Thymus (tissue), 11 donors: Measurements from ENCODE around the gene DNAJA2. TPM values are rescaled to one million over a fixed set of nuclear protein-coding genes. Genes with fewer than 3 reads are reported as not detected.
"Not testable (repeated sequence)": the region's sequence is repeated elsewhere in the genome, so short reads cannot be mapped to it uniquely, and the experiment has no call there.

ENCODE experiments used
- DNase-seq, 9 donors: peaks; one replicate each; pipeline ENCODE4 v3.0.0-alpha.2; 2013; ENCODE audit warnings: low spot score in 9 of 9, low read depth in 6 of 9, missing footprints in 1 of 9
- H3K27ac ChIP-seq, 2 donors: one replicate each; pipeline ENCODE4 v1.5.1; 2013; ENCODE audit warnings: control low read depth in 1 of 2, low read depth in 1 of 2, low read length in 1 of 2, mild to moderate bottlenecking in 1 of 2, moderate library complexity in 1 of 2
- H3K27me3 ChIP-seq, 2 donors: one replicate each; pipeline ENCODE4 v1.5.1; 2013; ENCODE audit warnings: low read length in 1 of 2; ENCODE audit not compliant: control insufficient read depth in 2 of 2, insufficient read depth in 1 of 2
- H3K36me3 ChIP-seq, 2 donors: one replicate each; pipeline ENCODE4 v1.5.1; 2013; ENCODE audit warnings: low read length in 1 of 2, mild to moderate bottlenecking in 1 of 2, moderate library complexity in 1 of 2; ENCODE audit not compliant: control insufficient read depth in 2 of 2, insufficient read depth in 2 of 2
- H3K4me1 ChIP-seq, 2 donors: one replicate each; pipeline ENCODE4 v1.5.1; 2013; ENCODE audit warnings: low read length in 2 of 2; ENCODE audit not compliant: control insufficient read depth in 2 of 2, insufficient read depth in 2 of 2
- H3K4me3 ChIP-seq, 2 donors: one replicate each; pipeline ENCODE4 v1.5.1; 2013; ENCODE audit warnings: low read length in 2 of 2, control low read depth in 1 of 2, mild to moderate bottlenecking in 1 of 2
- H3K9me3 ChIP-seq, 2 donors: one replicate each; pipeline ENCODE4 v1.5.1; 2013; ENCODE audit warnings: low read length in 1 of 2, mild to moderate bottlenecking in 1 of 2; ENCODE audit not compliant: control insufficient read depth in 2 of 2, insufficient read depth in 1 of 2
- WGBS: extraction: QIAGEN DNeasy Blood & Tissue Kit; methylation state at CpG from one replicate; pipeline ENCODE4 v1.1.7; 2013; 5-methylcytosine and 5-hydroxymethylcytosine counted together
- polyA plus RNA-seq: library from polyadenylated mRNA; stranded (reverse); fragments of 200-250 nt; gene quantifications from one replicate; pipeline ENCODE4 v1.2.3, GENCODE V29; 2013
- total RNA-seq: library from RNA; stranded (reverse); fragments of 120-200 nt; gene quantifications from one replicate; pipeline ENCODE4 v1.2.4, GENCODE V29; 2013
- donor health status: healthy.

The DNAJA2 gene
- total and polyA plus RNA-seq, 2 donors = 47.9 to 65.1 TPM

DNA sequence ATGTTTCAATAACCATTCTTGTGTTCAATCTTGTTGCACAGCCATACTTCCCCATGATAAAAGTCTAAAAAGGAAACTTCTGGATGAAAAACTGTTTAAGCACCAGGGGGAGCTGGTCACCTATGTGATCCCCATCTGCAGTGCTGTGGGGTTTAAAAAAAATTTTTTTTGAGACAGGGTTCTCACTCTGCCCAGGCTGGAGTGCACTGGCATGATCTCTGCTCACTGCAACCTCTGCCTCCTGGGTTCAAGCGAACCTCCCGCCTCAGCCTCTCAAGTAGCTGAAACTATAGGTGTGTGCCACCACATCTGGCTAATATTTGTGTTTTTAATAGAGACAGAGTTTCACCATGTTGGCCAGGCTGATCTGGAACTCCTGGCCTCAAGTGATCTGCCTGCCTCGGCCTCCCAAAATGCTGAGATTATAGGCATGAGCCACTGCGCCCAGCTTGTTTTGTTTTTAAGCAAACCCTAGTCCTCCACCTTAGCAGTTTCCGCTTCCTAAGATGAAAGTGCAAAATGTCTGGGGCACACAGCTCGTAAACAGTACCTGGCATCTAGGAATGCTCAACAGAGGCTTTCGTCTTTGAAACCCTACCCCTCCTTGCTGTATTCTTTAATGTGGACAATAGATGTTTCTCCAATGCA, 25.4 kb downstream of the DNAJA2 start:
- peak in 8 of 9 donors; percentile 4 to 54 (median 16) for DNase-seq
- H3K4me3 ChIP-seq = no peak overlapping the region
- H3K36me3 ChIP-seq = no peaks in the 10 kb centered on the region
- WGBS = 92% methylated on average over 7 of the region's 7 CpGs
- no peak overlapping the region for H3K27ac ChIP-seq
- no peaks in the 10 kb centered on the region for H3K27me3 ChIP-seq
- H3K4me1 ChIP-seq = no peaks in the 10 kb centered on the region
- H3K9me3 ChIP-seq = no peaks in the 10 kb centered on the region

DNA sequence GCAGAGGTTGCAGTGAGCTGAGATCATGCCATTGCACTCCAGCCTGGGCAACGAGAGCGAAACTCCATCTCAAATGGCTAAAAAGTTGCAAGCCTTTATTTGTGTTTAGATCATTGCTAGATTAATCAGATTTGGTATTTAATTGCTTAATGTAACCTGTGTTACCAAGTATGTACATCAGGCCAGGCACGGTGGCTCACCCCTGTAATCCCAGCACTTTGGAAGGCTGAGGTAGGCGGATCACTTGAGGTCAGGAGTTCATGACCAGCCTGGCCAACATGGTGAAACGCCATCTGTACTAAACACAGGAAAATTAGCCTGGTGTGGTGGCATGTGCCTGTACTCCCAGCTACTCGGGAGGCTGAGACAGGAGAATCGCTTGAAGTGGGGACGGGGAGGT, 28.8 kb downstream of the DNAJA2 start:
- not testable (repeated sequence) for H3K9me3 ChIP-seq, H3K27ac ChIP-seq, H3K36me3 ChIP-seq, H3K27me3 ChIP-seq, DNase-seq, H3K4me3 ChIP-seq, H3K4me1 ChIP-seq
- 91% methylated on average over 8 of the region's 8 CpGs for whole genome bisulfite sequencing

DNA sequence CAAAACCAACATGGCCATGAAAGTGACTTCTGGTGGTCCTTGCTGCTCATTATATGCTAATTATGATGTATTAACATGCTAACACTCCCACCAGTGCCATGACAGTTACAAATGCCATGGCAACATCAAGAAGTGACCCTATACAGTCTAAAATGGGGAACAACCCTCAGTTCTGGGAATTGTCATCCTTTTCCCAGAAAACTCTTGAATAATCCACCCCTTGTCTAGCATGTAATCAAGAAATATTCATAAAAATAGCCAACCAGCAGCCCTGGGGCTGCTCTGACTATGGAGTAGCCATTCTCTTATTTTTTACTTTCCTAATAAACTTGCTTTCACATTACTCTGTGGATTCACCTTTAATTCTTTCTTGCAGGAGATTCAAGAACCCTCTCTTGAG, 35.9 kb downstream of the DNAJA2 start:
- Histone ChIP-seq H3K36me3 (no peaks in the 10 kb centered on the region), H3K27ac (no peak overlapping the region), H3K4me1 (peaks cover 0 to 3% of the 10 kb centered on the region in 2 donors), H3K4me3 (no peak overlapping the region), H3K9me3 (no peaks in the 10 kb centered on the region), H3K27me3 (no peaks in the 10 kb centered on the region)
- DNase-seq = no peak

DNA sequence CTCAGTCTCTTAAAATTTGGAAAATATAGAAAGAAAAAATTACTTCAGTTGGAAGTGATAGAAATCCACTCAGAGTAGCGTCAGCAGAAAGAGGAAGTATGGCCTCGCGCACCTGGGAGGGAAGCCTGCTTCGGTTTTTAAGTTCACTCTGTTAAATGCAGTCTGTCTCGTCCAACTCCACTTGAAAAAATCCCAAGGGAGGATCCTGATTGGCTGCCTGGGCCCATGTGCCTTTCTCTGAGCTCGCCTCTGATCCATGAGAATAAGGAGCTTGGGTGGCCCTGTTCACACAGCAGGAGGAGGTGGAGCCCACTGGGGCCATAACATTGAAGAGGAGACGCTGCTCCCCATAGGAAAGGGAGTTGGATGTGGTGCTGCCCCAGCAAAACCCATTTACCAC, 40.7 kb downstream of the DNAJA2 start:
- Histone ChIP-seq H3K27me3 (no peaks in the 10 kb centered on the region), H3K4me3 (no peak overlapping the region), H3K4me1 (peaks cover 0 to 3% of the 10 kb centered on the region in 2 donors), H3K27ac (no peak overlapping the region), H3K36me3 (no peaks in the 10 kb centered on the region), H3K9me3 (no peaks in the 10 kb centered on the region)
- WGBS = 21% methylated on average over 7 of the region's 7 CpGs
- peak in 2 of 9 donors; percentile 4 to 13 for DNase-seq

DNA sequence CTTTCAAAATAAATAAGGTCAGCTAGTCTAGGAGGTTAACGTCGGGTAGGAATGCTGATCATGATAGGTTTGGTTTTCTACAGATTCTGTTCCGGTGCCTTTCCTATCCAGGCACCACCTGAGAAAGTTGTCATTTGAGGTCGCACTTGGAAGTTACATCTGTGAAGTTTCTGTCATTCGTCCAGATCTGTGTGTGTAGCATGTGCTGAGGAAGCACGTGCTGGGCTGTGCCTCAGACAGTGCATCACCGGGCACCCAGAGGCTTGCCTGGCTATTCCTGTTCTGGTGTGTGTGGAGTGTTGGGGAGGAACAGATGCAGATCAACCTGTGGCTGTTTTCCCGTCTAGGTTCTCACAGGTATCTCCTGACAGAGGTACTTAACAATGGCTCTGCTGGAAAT, 42.6 kb downstream of the DNAJA2 start:
- H3K4me1 ChIP-seq = peaks cover 0 to 3% of the 10 kb centered on the region in 2 donors
- H3K27me3 ChIP-seq = no peaks in the 10 kb centered on the region
- H3K36me3 ChIP-seq = no peaks in the 10 kb centered on the region
- DNase-seq = no peak
- WGBS = 87% methylated on average over 8 of the region's 8 CpGs
- H3K9me3 ChIP-seq = no peaks in the 10 kb centered on the region
- H3K4me3 ChIP-seq = no peak overlapping the region
- H3K27ac ChIP-seq = no peak overlapping the region

DNA sequence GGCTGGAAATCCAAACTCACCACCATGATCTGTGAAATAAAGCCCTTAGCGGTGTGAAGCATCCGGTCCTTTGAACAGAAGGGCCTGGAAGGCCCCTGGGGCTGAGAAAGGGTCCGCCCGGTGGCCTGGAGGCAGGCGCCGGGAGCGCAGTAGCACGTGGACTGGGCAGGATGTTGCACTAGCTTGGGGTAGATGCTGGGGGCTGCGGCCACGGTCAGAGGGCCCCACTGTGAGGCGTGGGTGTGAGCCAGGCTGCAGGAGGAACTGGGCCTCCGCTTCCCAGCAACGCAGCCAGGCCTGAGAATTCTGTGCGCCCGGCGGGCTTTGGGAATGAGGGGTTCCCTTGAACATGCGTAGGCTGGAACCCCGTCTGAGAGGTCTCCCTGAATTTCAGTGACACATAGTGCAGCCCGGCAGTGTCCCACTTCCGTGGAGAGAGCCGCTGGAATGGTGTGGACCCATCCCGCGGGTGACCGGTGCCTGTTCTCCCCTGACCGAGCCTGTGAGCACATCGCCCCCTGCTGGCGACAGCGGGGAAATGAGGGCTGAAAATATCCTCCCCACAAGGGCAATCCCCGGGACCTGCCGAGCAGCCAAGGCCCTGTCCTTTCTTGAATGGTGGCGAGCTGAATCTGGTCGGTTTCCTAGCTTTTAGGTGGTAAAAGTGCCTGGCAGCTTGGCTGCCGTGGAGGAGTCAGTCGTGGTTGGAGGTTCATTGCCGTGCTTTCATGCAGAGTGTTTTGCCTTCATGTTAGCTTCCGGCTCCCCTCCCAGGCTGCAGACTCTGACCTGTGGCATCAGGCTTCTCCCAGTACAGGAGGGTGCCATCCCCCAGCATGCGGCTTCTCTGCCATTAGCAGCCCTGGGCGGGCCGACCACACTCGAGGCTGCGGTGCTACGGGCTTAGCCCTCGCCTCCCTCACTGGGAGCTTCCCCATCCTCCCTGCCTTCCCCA, 43.8 kb downstream of the DNAJA2 start:
- Histone ChIP-seq H3K4me1 (peaks cover 0 to 3% of the 10 kb centered on the region in 2 donors), H3K4me3 (no peak overlapping the region), H3K36me3 (no peaks in the 10 kb centered on the region), H3K27ac (no peak overlapping the region), H3K9me3 (no peaks in the 10 kb centered on the region), H3K27me3 (no peaks in the 10 kb centered on the region)
- peak in 7 of 9 donors; percentile 11 to 50 (median 20) for DNase-seq
- 74% methylated on average over 43 of the region's 43 CpGs for WGBS

DNA sequence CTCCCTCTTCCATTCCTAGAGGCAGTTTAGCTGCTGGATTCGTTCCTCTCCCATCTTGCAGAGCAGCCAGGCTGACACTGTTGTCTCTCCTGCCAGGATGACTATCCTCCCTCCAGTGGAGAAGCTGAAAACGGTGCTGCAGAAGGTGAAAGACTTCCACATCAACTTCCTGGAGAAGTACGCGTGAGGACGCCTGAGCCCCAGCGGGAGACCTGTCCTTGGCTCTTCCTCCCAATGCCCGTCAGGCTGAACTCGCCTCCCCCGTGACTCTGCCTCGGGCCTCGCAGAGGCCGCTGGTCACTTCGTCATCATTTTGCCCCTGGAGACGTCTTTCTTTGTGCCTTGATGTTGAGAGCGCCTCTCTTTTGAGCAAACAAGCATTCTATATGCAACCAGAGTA, 44.7 kb downstream of the DNAJA2 start:
- Histone ChIP-seq H3K27ac (no peak overlapping the region), H3K9me3 (no peaks in the 10 kb centered on the region), H3K4me3 (no peak overlapping the region), H3K4me1 (peaks cover 0 to 3% of the 10 kb centered on the region in 2 donors), H3K27me3 (no peaks in the 10 kb centered on the region), H3K36me3 (no peaks in the 10 kb centered on the region)
- WGBS = 93% methylated on average over 15 of the region's 15 CpGs
- no peak for DNase-seq

DNA sequence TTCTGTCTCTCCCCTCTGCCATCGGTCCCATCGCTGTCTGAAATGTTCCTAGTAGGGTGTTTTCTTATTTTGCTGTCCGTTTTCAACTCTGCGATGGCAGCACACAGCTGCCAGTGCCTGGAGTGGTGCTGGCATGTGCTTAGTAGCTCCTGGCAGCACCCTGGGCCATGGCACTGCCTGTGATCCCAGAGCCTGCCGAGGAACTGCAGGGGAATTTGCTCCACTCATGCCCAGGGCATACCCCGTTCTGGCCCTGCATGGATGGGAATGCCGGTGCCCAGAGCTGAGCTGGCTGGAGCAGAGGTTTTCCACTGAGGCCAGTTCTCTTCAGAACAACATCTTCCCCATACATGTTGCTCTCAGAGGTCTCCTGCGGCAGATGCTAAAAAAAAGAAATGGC, 46.2 kb downstream of the DNAJA2 start:
- WGBS = 91% methylated on average over 8 of the region's 8 CpGs
- Histone ChIP-seq H3K27me3 (no peaks in the 10 kb centered on the region), H3K27ac (no peak overlapping the region), H3K36me3 (no peaks in the 10 kb centered on the region), H3K4me3 (no peak overlapping the region), H3K4me1 (no peaks in the 10 kb centered on the region), H3K9me3 (no peaks in the 10 kb centered on the region)
- no peak for DNase-seq

DNA sequence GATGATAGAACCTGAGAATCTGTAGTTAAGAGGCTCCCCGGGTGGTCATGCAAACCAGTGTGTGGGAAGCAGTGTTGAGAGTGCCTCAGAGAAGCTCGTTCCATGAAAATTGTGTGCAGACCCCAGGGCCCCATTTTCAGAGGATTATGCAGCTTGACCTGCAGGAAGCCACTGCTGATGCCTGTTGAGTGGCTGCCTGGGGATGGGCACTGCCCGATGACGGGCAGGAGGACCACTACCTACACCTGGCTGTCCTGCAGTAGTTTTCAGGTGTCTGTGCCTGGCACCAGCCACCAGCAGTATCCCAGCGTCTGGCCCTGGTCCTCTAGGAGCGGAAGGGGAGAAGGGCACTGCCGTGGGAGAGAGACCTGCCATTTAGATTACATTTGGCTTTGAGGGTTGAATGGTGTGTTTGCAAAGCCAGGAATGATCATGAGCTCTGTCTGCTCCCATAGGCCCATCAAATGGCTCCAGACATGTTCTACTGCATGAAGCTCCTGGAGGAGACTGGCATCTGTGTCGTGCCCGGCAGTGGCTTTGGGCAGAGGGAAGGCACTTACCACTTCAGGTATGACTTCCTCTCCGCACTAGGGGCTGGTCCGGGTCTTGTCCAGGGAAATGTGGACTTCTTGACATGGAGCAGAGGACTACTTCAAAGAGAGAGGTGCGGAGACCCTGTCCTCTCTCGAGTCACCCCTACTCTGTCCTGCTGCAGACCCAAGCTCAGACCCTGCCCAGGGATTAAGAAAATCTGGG, 46.8 kb downstream of the DNAJA2 start:
- no peak overlapping the region for H3K27ac ChIP-seq
- H3K9me3 ChIP-seq = no peaks in the 10 kb centered on the region
- H3K27me3 ChIP-seq = no peaks in the 10 kb centered on the region
- WGBS = 97% methylated on average over 13 of the region's 13 CpGs
- DNase-seq = no peak
- no peaks in the 10 kb centered on the region for H3K36me3 ChIP-seq
- no peak overlapping the region for H3K4me3 ChIP-seq
- no peaks in the 10 kb centered on the region for H3K4me1 ChIP-seq
